Measurements from ENCODE around the gene C1orf198.
"Not testable (repeated sequence)": the region's sequence is repeated elsewhere in the genome, so short reads cannot be mapped to it uniquely, and the experiment has no call there.

C1orf198 gene

GRCh38 chr1:230848235-230848634 is 20.1 kb downstream of the C1orf198 start:
- H3K27me3 ChIP-seq (ENCODE audit: low read depth), result no peaks in the 10 kb centered on the region
- H3K4me1 ChIP-seq, result no peaks in the 10 kb centered on the region
- H3K36me3 ChIP-seq (replicated peaks), result peaks cover 2% of the 10 kb centered on the region; the same call in 1 of the 2 replicates
- H3K9me3 ChIP-seq, result no peaks in the 10 kb centered on the region
- in situ Hi-C loops (cut with MboI; ENCODE audit: low sequenced_read_pairs), result no loop called here
- no peak overlapping the region for H3K4me3 ChIP-seq
- DNase-seq (ENCODE audit: low spot score in 2 of 2), result no peak

- in situ Hi-C loops (cut with MboI; ENCODE audit: low sequenced_read_pairs); H3K4me1 ChIP-seq; H3K27me3 ChIP-seq (ENCODE audit: low read depth); DNase-seq (ENCODE audit: low spot score in 2 of 2); H3K9me3 ChIP-seq; H3K36me3 ChIP-seq (replicated peaks); H3K4me3 ChIP-seq: not testable (repeated sequence)
Measured at GRCh38 chr1:230845184-230845583, 23.1 kb downstream of the C1orf198 start.

DNA sequence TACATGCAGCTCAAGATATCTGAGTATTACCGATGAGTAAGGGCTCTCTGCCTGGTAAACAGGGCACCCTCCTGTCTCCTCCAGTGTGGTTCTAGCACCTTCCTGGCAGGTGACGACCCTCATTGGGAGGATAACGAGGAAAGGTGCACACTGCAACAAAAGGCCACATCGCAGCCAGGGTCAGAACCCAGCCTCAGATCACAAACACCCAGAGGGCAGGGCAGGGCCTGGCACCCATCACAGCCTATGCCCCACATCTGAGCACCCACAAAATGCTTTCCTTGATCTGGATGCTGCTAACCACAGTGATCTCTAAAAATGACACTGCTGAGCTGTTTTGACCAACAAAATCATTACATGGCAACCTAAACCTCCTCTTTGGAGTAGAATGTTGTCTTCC is 23.8 kb downstream of the C1orf198 start:
- Histone ChIP-seq H3K9me3 (no peaks in the 10 kb centered on the region), H3K36me3 (replicated peaks) (peaks cover 7% of the 10 kb centered on the region; the same call in 1 of the 2 replicates), H3K4me1 (no peaks in the 10 kb centered on the region), H3K4me3 (no peak overlapping the region), H3K27me3 (ENCODE audit: low read depth) (no peaks in the 10 kb centered on the region)
- in situ Hi-C loops (cut with MboI; ENCODE audit: low sequenced_read_pairs), result no loop called here
- DNase-seq (ENCODE audit: low spot score in 2 of 2), result no peak

DNA sequence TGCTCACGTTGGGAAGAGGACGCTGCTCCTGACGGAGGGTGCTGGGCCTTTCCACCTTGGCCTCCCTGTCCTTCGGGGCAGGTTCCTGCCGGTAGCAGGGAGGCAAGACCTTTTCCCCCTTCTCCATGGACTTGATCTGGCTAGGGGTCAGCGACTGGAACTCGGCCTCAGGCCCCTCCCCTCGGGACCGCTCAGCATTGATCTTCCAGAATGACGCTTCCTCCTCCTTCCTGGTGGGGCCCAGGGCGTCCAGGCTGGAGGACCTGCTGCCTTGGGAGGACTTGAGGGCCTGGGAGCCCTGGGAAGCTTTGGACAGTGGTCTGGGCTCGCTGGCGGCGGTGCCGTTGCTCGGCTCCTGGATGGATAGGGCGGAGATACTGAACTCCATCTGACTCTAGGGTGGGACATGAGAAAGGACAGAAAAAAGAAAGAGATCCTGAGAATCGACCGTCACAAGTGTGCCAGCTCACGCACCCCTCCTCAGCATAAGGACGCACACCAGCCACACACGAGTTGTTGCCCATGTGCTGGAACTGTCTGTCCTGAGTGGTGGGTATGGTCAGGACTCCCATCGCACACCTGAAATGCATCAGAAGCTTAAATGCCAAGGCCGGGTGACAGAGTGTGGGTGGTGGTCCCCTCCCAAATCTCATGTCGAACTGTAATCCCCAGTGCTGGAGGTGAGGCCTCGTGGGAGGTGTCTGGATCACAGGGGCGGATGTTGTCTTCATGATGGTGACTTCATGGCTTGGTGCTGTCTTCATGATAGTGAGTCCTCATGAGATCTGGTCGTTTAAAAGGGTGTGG is 24.6 kb downstream of the C1orf198 start:
- DNase-seq (ENCODE audit: low spot score in 2 of 2), result no peak
- in situ Hi-C loops (cut with MboI; ENCODE audit: low sequenced_read_pairs), result no loop called here
- Histone ChIP-seq H3K4me1 (no peaks in the 10 kb centered on the region), H3K9me3 (no peaks in the 10 kb centered on the region), H3K36me3 (replicated peaks) (peaks cover 10% of the 10 kb centered on the region), H3K4me3 (no peak overlapping the region), H3K27me3 (ENCODE audit: low read depth) (no peaks in the 10 kb centered on the region)

DNA sequence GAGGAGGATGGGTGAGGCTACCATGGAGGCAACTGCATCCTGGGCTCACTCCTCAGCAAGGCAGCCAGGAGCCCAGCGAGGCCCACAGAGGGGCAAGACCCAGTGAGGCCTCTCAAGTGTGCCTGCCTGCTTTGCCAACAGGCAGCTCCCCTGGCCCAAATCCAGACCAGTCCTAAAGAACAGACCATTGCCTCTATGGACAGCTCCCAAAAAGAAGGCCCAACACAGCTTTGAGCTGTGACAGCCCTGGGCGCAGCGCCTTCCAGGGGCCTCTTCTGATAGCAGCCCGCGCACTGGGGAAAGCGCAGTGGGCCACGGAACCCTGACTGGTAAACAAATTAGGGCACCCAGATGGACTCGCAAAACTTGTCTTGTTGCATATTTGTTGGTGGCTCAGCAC is 25.5 kb downstream of the C1orf198 start:
- Histone ChIP-seq H3K27me3 (ENCODE audit: low read depth) (no peaks in the 10 kb centered on the region), H3K4me3 (no peak overlapping the region), H3K9me3 (no peaks in the 10 kb centered on the region), H3K4me1 (no peaks in the 10 kb centered on the region), H3K36me3 (replicated peaks) (peaks cover 10% of the 10 kb centered on the region)
- DNase-seq (ENCODE audit: low spot score in 2 of 2), result no peak
- in situ Hi-C loops (cut with MboI; ENCODE audit: low sequenced_read_pairs), result no loop called here

DNA sequence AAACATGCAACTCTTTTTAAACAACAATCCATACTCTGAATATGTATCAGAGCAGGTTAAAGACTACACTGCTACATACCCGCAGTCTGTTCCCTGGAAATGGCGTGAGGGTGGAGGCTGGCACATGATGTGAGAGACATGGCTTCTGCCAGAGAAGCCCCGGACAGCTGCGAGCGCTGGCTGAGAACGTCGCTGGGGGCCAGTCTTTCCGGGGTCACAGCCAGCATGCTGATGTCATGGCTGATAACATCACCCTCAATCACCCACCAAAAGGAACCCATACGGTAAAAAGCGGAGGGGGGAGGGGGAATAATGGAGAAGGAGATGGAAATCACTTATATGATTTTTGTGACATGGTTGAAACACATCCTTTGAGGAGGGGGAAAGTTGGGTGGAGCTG is 29.1 kb downstream of the C1orf198 start:
- Histone ChIP-seq H3K27me3 (ENCODE audit: low read depth) (no peaks in the 10 kb centered on the region), H3K36me3 (replicated peaks) (peaks cover 10% of the 10 kb centered on the region), H3K4me3 (no peak overlapping the region), H3K4me1 (no peaks in the 10 kb centered on the region), H3K9me3 (no peaks in the 10 kb centered on the region)
- in situ Hi-C loops (cut with MboI; ENCODE audit: low sequenced_read_pairs), result no loop called here
- DNase-seq (ENCODE audit: low spot score in 2 of 2), result no peak

DNA sequence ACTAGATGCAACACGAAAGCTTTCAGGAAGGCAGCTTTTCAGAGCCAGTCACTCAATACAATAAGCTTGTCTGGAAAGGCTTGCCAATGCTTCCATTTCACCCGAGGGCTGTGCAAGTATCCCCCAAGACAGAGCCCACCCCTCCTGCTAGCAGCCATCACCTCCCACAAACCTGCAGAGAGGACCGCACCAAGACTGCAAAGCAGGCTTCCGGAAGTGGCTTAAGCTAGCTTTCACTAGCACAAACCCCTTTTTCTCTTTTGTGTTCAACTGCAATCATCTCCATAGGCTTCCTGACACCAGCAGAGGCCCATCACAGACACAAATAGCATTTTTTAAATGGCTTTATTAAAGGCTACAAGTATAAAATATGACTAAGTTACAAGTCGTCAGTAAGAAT is 31.5 kb downstream of the C1orf198 start:
- in situ Hi-C loops (cut with MboI; ENCODE audit: low sequenced_read_pairs), result no loop called here
- no peaks in the 10 kb centered on the region for H3K9me3 ChIP-seq
- DNase-seq (ENCODE audit: low spot score in 2 of 2), result no peak

GRCh38 chr1:230836347-230836746 is 32.0 kb downstream of the C1orf198 start:
- no peaks in the 10 kb centered on the region for H3K4me1 ChIP-seq
- in situ Hi-C loops (cut with MboI; ENCODE audit: low sequenced_read_pairs), result no loop called here
- H3K36me3 ChIP-seq (replicated peaks), result peaks cover 3% of the 10 kb centered on the region
- no peaks in the 10 kb centered on the region for H3K9me3 ChIP-seq
- no peak for DNase-seq (ENCODE audit: low spot score in 2 of 2)
- no peaks in the 10 kb centered on the region for H3K27me3 ChIP-seq (ENCODE audit: low read depth)
- H3K4me3 ChIP-seq, result no peak overlapping the region

More for the DNA sequence above, 31.5 kb downstream of the C1orf198 start:
- H3K27me3 ChIP-seq (ENCODE audit: low read depth), result no peaks in the 10 kb centered on the region
- no peaks in the 10 kb centered on the region for H3K4me1 ChIP-seq
- no peak overlapping the region for H3K4me3 ChIP-seq
- peaks cover 7% of the 10 kb centered on the region for H3K36me3 ChIP-seq (replicated peaks)

DNA sequence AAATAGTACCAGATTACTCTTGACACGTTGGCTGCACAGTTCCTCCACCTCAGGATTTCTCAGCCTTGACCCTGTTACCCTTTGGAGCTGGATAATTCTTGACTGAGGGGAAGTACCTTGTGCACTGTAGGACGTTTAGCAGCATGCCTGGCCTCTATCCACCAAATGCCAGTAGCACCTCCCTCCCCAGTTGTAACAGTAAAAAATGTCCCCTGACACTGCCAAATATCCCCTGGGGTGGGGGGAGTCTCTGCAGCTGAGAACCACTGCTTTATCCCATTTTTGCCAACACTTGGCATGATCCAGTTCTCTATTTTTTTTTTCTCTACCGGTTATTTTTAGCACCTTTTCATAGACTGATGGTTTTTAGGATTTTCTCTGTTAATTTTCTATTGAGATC is 34.0 kb downstream of the C1orf198 start:
- H3K4me1 ChIP-seq, result no peaks in the 10 kb centered on the region
- H3K9me3 ChIP-seq, result no peaks in the 10 kb centered on the region; the same call in 1 of the 2 replicates
- in situ Hi-C loops (cut with MboI; ENCODE audit: low sequenced_read_pairs), result no loop called here
- no peaks in the 10 kb centered on the region for H3K27me3 ChIP-seq (ENCODE audit: low read depth)
- H3K4me3 ChIP-seq, result no peak overlapping the region
- peaks cover 3% of the 10 kb centered on the region for H3K36me3 ChIP-seq (replicated peaks)
- DNase-seq (ENCODE audit: low spot score in 2 of 2), result no peak

DNA sequence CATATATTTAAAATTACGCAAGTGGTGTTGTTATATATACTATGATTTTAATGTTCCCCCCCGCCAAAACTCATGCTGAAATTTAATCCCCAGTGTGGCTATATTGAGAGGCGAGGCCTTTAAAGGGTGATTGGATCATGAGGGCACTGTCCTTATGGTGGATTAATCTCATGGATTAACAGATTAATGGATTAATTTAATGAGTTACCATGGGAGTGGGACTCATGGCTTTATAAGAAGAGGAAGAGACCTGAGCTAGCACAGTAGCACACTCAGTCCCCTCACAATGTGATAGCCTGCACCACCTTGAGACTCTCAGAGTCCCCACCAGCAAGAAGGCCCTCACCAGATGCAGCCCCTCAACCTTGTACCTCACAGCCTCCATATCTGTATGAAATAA is 34.8 kb downstream of the C1orf198 start:
- in situ Hi-C loops (cut with MboI; ENCODE audit: low sequenced_read_pairs), result no loop called here
- no peak overlapping the region for H3K4me3 ChIP-seq

DNA sequence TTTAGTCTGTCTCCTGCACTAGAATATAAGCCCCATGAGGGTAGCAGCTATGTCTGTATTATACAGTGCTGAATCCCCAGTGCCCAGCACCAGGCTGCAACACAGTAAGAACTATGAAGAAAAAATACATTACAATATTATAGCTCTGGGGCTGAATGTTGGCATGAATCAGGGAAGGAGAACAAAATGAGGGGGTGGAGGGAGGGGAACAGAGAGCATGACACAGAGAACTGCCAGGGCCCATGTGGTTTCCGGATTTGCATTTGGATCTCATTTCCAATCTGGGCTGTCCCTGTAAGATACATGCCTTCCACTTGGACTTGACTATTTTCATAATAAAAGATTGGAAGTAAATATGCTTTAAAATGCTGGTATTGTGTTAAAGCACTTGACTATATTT is 35.8 kb downstream of the C1orf198 start:
- H3K4me1 ChIP-seq, result no peaks in the 10 kb centered on the region
- H3K4me3 ChIP-seq, result no peak overlapping the region
- in situ Hi-C loops (cut with MboI; ENCODE audit: low sequenced_read_pairs), result no loop called here
- no peak for DNase-seq (ENCODE audit: low spot score in 2 of 2)
- no peaks in the 10 kb centered on the region; the same call in 1 of the 2 replicates for H3K9me3 ChIP-seq
- H3K36me3 ChIP-seq (replicated peaks), result no peaks in the 10 kb centered on the region
- no peaks in the 10 kb centered on the region for H3K27me3 ChIP-seq (ENCODE audit: low read depth)

More for the DNA sequence above, 34.8 kb downstream of the C1orf198 start:
- H3K4me1 ChIP-seq, result no peaks in the 10 kb centered on the region
- no peak for DNase-seq (ENCODE audit: low spot score in 2 of 2)
- H3K36me3 ChIP-seq (replicated peaks), result no peaks in the 10 kb centered on the region; the same call in 1 of the 2 replicates
- no peaks in the 10 kb centered on the region for H3K27me3 ChIP-seq (ENCODE audit: low read depth)
- H3K9me3 ChIP-seq, result no peaks in the 10 kb centered on the region; the same call in 1 of the 2 replicates

DNA sequence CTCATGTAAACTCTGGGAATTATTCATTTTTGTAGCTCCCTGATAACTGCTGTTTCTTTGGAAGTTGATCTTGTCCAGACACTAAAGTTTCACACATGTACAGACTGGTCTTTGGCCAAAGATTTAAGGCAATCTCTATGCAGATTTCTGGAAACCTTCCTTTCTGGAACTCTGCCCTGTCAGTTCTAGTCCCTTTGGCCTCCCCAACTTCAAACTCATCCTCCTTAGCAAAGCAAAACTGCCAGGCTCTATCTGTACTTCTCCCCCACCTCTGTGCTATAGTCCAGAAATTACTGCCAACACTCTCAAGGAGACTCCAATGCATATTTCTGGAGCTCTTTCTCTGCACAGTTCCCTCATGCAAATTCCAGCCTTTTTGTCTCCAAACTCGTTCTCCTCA is 36.5 kb downstream of the C1orf198 start:
- in situ Hi-C loops (cut with MboI; ENCODE audit: low sequenced_read_pairs), result no loop called here
- H3K36me3 ChIP-seq (replicated peaks), result no peaks in the 10 kb centered on the region
- no peaks in the 10 kb centered on the region for H3K4me1 ChIP-seq
- no peaks in the 10 kb centered on the region; the same call in 1 of the 2 replicates for H3K9me3 ChIP-seq
- no peaks in the 10 kb centered on the region for H3K27me3 ChIP-seq (ENCODE audit: low read depth)
- no peak overlapping the region for H3K4me3 ChIP-seq
- DNase-seq (ENCODE audit: low spot score in 2 of 2), result no peak

- H3K4me3 ChIP-seq, result no peak overlapping the region
- no peaks in the 10 kb centered on the region for H3K36me3 ChIP-seq (replicated peaks)
- in situ Hi-C loops (cut with MboI; ENCODE audit: low sequenced_read_pairs), result no loop called here
- H3K27me3 ChIP-seq (ENCODE audit: low read depth), result no peaks in the 10 kb centered on the region
- DNase-seq (ENCODE audit: low spot score in 2 of 2), result no peak
- H3K4me1 ChIP-seq, result no peaks in the 10 kb centered on the region
- H3K9me3 ChIP-seq, result no peaks in the 10 kb centered on the region; the same call in 1 of the 2 replicates
Measured at GRCh38 chr1:230828421-230828820, 39.9 kb downstream of the C1orf198 start.

DNA sequence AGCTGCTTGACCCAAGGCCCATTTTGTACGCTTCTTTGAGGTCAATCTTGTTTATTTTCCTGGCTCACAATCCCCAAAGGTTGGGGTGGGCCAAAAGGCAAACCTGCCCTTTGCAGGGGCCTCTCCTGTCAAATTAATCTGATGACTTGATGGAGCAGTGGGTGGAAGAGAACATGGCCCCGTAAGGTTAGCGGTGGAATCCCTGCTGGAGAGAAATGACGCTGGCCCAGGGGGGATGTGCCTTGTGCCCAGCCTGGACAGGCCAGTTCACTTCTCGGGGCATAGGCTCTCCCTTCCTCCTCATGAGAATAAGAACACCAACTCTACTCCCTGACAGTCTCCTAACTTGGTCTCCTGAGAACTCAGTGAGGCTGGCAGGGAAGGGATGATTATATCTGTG is 40.5 kb downstream of the C1orf198 start:
- no peak for DNase-seq (ENCODE audit: low spot score in 2 of 2)
- H3K4me3 ChIP-seq, result no peak overlapping the region
- no peaks in the 10 kb centered on the region for H3K4me1 ChIP-seq
- no peaks in the 10 kb centered on the region for H3K27me3 ChIP-seq (ENCODE audit: low read depth)
- H3K9me3 ChIP-seq, result no peaks in the 10 kb centered on the region; the same call in 1 of the 2 replicates
- no peaks in the 10 kb centered on the region for H3K36me3 ChIP-seq (replicated peaks)
- in situ Hi-C loops (cut with MboI; ENCODE audit: low sequenced_read_pairs), result no loop called here
